Activated CD8-positive, alpha-beta memory T cell treated with anti-CD3 and anti-CD28 coated beads, Interleukin-2, amount 50 U/mL, for 1 hour (primary cell): ENCODE data around the gene NFKBIL1.
"Not testable (repeated sequence)": the region's sequence is repeated elsewhere in the genome, so short reads cannot be mapped to it uniquely, and the experiment has no call there.

ENCODE experiments used
- DNase-seq: peaks from one replicate; pipeline ENCODE4 v3.0.0-alpha.2; 2020; ENCODE audit errors: extremely low read depth

The NFKBIL1 gene

GRCh38 chr6:31546958-31547726, at the start of gene NFKBIL1:
NFKBIL1 (plus strand) TSS chr6:31547608; CDS start chr6:31547695, 87 bp downstream.
- DNase-seq: peak; percentile 83

GRCh38 chr6:31498748-31499147, 48.7 kb upstream of the NFKBIL1 start:
- DNase-seq: no peak

GRCh38 chr6:31499648-31500047, 47.8 kb upstream of the NFKBIL1 start:
- not testable (repeated sequence) for DNase-seq

GRCh38 chr6:31502586-31502985, 44.8 kb upstream of the NFKBIL1 start:
- DNase-seq: no peak

GRCh38 chr6:31509036-31509435, 38.4 kb upstream of the NFKBIL1 start:
- DNase-seq: not testable (repeated sequence)

GRCh38 chr6:31510007-31510406, 37.4 kb upstream of the NFKBIL1 start:
- DNase-seq: no peak

- no peak for DNase-seq
These were observed 33.8 kb upstream of the NFKBIL1 start for GRCh38 chr6:31513456-31514165.

GRCh38 chr6:31521835-31522234, 25.6 kb upstream of the NFKBIL1 start:
- no peak for DNase-seq

GRCh38 chr6:31525553-31525931, 21.9 kb upstream of the NFKBIL1 start:
- DNase-seq: no peak

GRCh38 chr6:31525932-31526591, 21.3 kb upstream of the NFKBIL1 start:
- DNase-seq: no peak

GRCh38 chr6:31528307-31528777, 19.1 kb upstream of the NFKBIL1 start:
- DNase-seq: no peak

- no peak for DNase-seq
These were observed 18.5 kb upstream of the NFKBIL1 start, which contains the start of gene MCCD1 for GRCh38 chr6:31528821-31529328. MCCD1 (plus strand) TSS chr6:31528962; CDS start chr6:31529015, 53 bp downstream.

- no peak for DNase-seq
These were observed 17.9 kb upstream of the NFKBIL1 start for GRCh38 chr6:31529329-31530150.

- DNase-seq: no peak
These were observed 16.7 kb upstream of the NFKBIL1 start for GRCh38 chr6:31530659-31531058.

GRCh38 chr6:31531162-31531561, 16.2 kb upstream of the NFKBIL1 start:
- no peak for DNase-seq

- DNase-seq: no peak
These were observed 15.4 kb upstream of the NFKBIL1 start for GRCh38 chr6:31531771-31532643.

- DNase-seq: no peak
These were observed 14.6 kb upstream of the NFKBIL1 start for GRCh38 chr6:31532644-31533454.

- DNase-seq: no peak
These were observed 14.0 kb upstream of the NFKBIL1 start for GRCh38 chr6:31533455-31533841.

- no peak for DNase-seq
These were observed 13.4 kb upstream of the NFKBIL1 start for GRCh38 chr6:31534011-31534410.
